Mucosa of descending colon (tissue), 3 donors: ENCODE results near the gene PLEKHG3. TPM values are rescaled to one million over a fixed set of nuclear protein-coding genes. Genes with fewer than 3 reads are reported as not detected.

ENCODE experiments used
- ATAC-seq: fragments of 200-7000 bp; cut with Tn5 transposase; one replicate; pipeline ENCODE4 v1.9.1; 2020; ENCODE audit warnings: mild to moderate bottlenecking, moderate library complexity
- DNase-seq, 3 donors: peaks; one replicate each; pipeline ENCODE4 v3.0.0-alpha.2; 2020
- H3K36me3 ChIP-seq: fragments of 200-600 bp; one replicate; pipeline ENCODE4 v1.8.0; 2021; ENCODE audit warnings: low read depth, mild to moderate bottlenecking
- H3K4me1 ChIP-seq: fragments of 200-600 bp; one replicate; pipeline ENCODE4 v1.8.0; 2021; ENCODE audit warnings: low read depth, mild to moderate bottlenecking
- H3K4me3 ChIP-seq: fragments of 200-600 bp; one replicate; pipeline ENCODE4 v1.8.0; 2021; ENCODE audit warnings: mild to moderate bottlenecking
- H3K9me3 ChIP-seq: fragments of 200-600 bp; one replicate; pipeline ENCODE4 v1.8.0; 2021; ENCODE audit warnings: mild to moderate bottlenecking
- intact Hi-C, 2 donors: fragments of 100-400 bp; cut with DNase I in 1 of 2; cut with micrococcal nuclease in 1 of 2; formaldehyde crosslinking; loops; one replicate each; pipeline versions ENCODE4 v1.11.0 to v1.11.1; 2022; cut with DNase I, micrococcal nuclease
- total RNA-seq, 3 donors: library from RNA; stranded (reverse); fragmentation: NEBNext Ultra II Directional in 2 of 3; extraction: Animal tissue kit (Norgen Biotek cat#: 25700) in 2 of 3; gene quantifications; one replicate each; pipeline versions ENCODE4 v1.2.1 to v1.2.4, GENCODE V29; 2021 to 2023
- TF ChIP-seq, protein P1 (sequence below): fragments of 200-600 bp; IDR thresholded peaks from one replicate; pipeline ENCODE4 v1.8.0; 2022; ENCODE audit warnings: antibody characterized with exemption, mild to moderate bottlenecking
- donor health status: DM: no; HTN: no; CAD: no; lungs with moderate emphysema.
- donor health status: DM: no; HTN: no; CAD: no.
- donor health status: DM: no; HTN: yes; CAD: no.

The PLEKHG3 gene
- total RNA-seq, 3 donors from 2014 or later: 72.0 to 96.6 (median 91.4) TPM

DNA sequence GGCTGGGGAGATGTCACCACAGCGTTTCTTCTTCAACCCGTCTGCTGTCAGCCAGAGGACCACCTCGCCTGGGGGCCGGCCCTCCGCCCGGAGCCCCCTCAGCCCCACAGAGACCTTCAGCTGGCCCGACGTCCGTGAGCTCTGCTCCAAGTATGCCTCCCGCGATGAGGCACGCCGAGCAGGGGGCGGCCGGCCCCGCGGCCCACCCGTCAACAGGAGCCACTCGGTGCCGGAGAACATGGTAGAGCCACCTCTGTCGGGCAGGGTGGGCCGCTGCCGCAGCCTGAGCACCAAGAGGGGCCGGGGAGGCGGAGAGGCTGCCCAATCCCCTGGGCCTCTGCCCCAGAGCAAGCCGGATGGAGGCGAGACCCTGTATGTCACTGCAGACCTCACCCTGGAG is 38.8 kb downstream of the PLEKHG3 start:
- no peaks in the 10 kb centered on the region for H3K4me1 ChIP-seq
- intact Hi-C loops: no loop called here
- H3K36me3 ChIP-seq: peaks cover 19% of the 10 kb centered on the region
- no peaks in the 10 kb centered on the region for H3K9me3 ChIP-seq
- TF ChIP-seq, protein P1, sequence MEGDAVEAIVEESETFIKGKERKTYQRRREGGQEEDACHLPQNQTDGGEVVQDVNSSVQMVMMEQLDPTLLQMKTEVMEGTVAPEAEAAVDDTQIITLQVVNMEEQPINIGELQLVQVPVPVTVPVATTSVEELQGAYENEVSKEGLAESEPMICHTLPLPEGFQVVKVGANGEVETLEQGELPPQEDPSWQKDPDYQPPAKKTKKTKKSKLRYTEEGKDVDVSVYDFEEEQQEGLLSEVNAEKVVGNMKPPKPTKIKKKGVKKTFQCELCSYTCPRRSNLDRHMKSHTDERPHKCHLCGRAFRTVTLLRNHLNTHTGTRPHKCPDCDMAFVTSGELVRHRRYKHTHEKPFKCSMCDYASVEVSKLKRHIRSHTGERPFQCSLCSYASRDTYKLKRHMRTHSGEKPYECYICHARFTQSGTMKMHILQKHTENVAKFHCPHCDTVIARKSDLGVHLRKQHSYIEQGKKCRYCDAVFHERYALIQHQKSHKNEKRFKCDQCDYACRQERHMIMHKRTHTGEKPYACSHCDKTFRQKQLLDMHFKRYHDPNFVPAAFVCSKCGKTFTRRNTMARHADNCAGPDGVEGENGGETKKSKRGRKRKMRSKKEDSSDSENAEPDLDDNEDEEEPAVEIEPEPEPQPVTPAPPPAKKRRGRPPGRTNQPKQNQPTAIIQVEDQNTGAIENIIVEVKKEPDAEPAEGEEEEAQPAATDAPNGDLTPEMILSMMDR: no peak
- H3K4me3 ChIP-seq: no peak overlapping the region
- DNase-seq: no peak
- no peak for ATAC-seq

DNA sequence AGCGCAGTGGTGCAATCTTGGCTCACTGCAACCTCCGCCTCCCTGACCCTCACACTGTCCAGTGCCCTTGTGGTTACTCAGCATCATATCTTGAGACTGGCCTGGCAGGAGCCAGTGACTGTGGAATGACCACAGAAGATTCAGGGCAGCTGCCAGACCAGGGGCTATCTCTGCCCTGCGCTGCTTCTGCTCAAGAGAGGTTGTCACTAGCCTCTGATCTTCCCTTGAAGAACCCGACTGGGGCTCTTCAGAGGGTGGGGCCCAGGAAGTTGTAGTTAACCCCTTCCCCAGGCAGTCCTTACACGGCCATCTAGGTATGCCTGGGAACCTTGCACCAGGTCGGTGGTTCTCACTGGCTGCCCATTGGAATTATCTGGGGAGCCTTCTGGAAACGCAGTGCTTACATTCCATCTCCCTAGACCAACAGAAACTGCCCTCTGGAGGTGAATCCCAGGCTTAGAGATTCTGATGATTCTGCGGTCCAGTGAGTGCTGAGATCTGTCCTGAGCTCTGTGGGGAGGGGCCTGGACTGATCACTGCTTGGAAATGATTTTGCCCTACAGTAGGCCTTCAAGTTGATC is 41.4 kb downstream of the PLEKHG3 start:
- no peak overlapping the region for H3K4me3 ChIP-seq
- H3K4me1 ChIP-seq: no peaks in the 10 kb centered on the region
- intact Hi-C loops: no loop called here
- TF ChIP-seq, protein P1: no peak
- H3K36me3 ChIP-seq: peaks cover 9% of the 10 kb centered on the region
- DNase-seq (no peak), ATAC-seq (peak; percentile 17)
- H3K9me3 ChIP-seq: no peaks in the 10 kb centered on the region

DNA sequence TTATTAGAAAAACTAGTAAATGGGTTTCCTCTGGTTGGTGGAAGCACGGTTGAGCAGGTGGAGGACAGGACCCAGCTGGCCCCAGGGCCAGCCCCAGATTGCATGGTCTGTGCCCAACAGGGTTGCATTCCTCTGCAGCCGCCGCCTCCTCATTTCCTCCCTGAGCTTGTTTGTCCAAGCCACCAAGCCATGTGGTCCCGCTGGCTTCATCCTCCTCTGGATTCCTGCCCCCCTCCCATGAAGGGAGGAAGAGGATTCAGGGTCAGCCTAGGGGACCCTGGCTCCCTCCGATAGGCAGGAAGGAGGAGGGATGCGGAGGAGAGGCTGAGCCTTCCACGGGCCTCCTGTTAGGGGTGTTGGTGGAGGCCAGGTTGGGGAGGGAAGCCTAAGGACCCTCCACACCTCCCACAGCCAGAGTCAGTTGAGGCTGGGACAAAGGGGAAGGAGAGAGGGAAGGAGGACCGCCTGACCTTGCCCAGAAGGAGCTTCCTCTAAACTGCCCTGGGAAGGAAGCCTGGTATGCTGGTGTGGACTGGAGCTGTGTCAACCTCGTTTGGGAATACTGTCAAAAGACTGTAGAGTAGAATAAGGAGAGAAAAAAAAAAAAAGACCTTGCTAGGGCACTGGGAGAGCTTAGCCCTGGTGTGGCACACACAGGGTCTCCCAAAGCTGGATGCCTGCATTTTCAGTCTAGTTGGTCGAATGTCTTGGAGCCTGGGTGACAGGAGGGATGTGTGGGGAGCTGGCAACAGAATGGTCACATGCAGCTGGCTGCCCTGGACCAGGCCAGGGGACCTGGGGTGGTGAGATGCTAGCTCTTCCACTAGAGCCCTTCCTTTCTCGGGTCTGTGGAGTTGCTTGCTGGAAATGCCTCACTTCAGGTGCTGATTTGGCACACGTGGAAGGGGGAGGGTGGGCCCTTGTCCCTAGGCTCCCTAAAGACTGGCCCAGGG is 42.4 kb downstream of the PLEKHG3 start:
- Histone ChIP-seq H3K4me3 (no peak overlapping the region), H3K36me3 (peaks cover 2% of the 10 kb centered on the region), H3K4me1 (no peaks in the 10 kb centered on the region), H3K9me3 (no peaks in the 10 kb centered on the region)
- intact Hi-C loops: no loop called here
- ATAC-seq: no peak
- DNase-seq: no peak
- TF ChIP-seq, protein P1: no peak

DNA sequence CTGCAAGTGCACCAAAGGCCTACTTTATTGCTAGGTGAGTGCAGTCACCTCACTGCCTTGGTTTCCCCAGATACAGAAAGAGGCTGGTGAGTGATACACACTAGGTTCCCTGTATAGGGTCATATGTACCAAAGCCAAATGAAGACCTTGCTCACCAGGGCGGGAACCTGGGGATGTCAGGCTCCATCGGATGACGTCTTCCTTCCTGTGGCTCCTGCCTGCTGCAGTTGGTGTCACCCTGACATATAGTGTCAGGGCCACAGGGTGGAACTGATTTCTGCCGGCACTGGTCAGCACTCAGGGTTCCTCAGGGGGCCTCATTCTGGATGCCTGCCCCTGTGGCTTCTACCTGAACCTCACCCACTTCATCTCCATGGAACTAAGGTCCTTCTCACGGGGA is 43.1 kb downstream of the PLEKHG3 start:
- Histone ChIP-seq H3K9me3 (no peaks in the 10 kb centered on the region), H3K36me3 (no peaks in the 10 kb centered on the region), H3K4me1 (no peaks in the 10 kb centered on the region), H3K4me3 (no peak overlapping the region)
- TF ChIP-seq, protein P1: no peak
- intact Hi-C loops: no loop called here
- no peak for DNase-seq
- no peak for ATAC-seq

DNA sequence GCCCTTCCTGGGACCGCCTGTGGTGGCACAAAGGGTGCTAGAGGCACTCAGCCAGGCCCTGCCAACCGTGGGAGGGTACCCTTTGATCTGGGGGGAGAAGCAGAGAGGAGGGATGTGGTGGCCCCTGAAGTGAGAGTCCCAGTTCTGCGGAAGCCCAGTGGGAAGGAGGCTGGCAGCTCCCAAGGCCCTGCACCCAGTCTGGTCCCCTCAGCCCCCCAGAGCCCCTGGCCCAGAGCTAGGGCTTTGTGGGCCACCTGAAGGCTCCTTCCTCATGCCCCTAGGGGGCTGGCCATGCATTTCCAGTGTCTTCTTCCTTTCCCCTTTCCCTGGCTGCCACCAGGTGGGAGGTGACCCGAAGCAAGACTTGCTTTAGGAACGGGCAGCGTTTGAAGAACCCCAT is 44.3 kb downstream of the PLEKHG3 start:
- Histone ChIP-seq H3K4me3 (no peak overlapping the region), H3K9me3 (no peaks in the 10 kb centered on the region), H3K4me1 (no peaks in the 10 kb centered on the region), H3K36me3 (no peaks in the 10 kb centered on the region)
- no peak for ATAC-seq
- intact Hi-C loops: no loop called here
- TF ChIP-seq, protein P1: no peak
- DNase-seq: no peak
